ENCODE data around the gene SLC35F2. TPM values are rescaled to one million over a fixed set of nuclear protein-coding genes. Genes with fewer than 3 reads are reported as not detected.

Gene SLC35F2
- total and polyA plus RNA-seq, 2 of the 13 experiments (the other 11 are each of a cell fraction or from before 2014, with no cell fraction given) = 5.8 to 20.3 TPM

GRCh38 chr11:107858217-107859070 is at the start of gene SLC35F2 (continued):
- peak; percentile 59; the same call in 1 of the 2 replicates for TF ChIP-seq IRF9 (CRISPR knock-in tag; IDR thresholded peaks at IDR 0.05; ENCODE audit: borderline replicate concordance)
- TF ChIP-seq ZSCAN5A (CRISPR knock-in tag; IDR thresholded peaks at IDR 0.05; ENCODE audit: borderline replicate concordance) = 0 out of 2 replicates have a peak, but pooled peaks have one; percentile 68
- TF ChIP-seq ZBTB21 (CRISPR knock-in tag; IDR thresholded peaks at IDR 0.05) = no peak
- peak; percentile 37; the same call in 1 of the 2 replicates for TF ChIP-seq ZNF281 (CRISPR knock-in tag; IDR thresholded peaks at IDR 0.05; ENCODE audit: borderline replicate concordance)
- TF ChIP-seq ZNF564 (CRISPR knock-in tag; IDR thresholded peaks at IDR 0.05) = 0 out of 2 replicates have a peak, but pooled peaks have one; percentile 50
- peak; percentile 31; the same call in 1 of the 2 replicates for TF ChIP-seq ZNF350 (CRISPR knock-in tag; IDR thresholded peaks at IDR 0.05; ENCODE audit: borderline replicate concordance, low read depth)
- no peak for TF ChIP-seq MIER3 (CRISPR knock-in tag; IDR thresholded peaks at IDR 0.05; ENCODE audit: borderline replicate concordance)
- peak; percentile 80 for TF ChIP-seq RBFOX2 (IDR thresholded peaks at IDR 0.05; ENCODE audit: low read depth, low read length)
- TF ChIP-seq LBX2 (CRISPR knock-in tag; IDR thresholded peaks at IDR 0.05; ENCODE audit: borderline replicate concordance) = 0 out of 2 replicates have a peak, but pooled peaks have one; percentile 53
- peak; percentile 34; the same call in 1 of the 2 replicates for TF ChIP-seq BHLHE40 (IDR thresholded peaks at IDR 0.05; ENCODE audit: low read length)
- 0 out of 2 replicates have a peak, but pooled peaks have one; percentile 25 for TF ChIP-seq CTCF (CRISPR knock-in tag; IDR thresholded peaks at IDR 0.05)
- TF ChIP-seq ASH2L (IDR thresholded peaks at IDR 0.05; ENCODE audit: insufficient read length, low read depth, low read length) = peak; percentile 7
- TF ChIP-seq NFKB2 (CRISPR knock-in tag; IDR thresholded peaks at IDR 0.05; ENCODE audit: borderline replicate concordance) = peak; percentile 75; the same call in 1 of the 2 replicates
- peak; percentile 76; the same call in 1 of the 2 replicates for TF ChIP-seq KMT2A (CRISPR knock-in tag; IDR thresholded peaks at IDR 0.05)
- peak; percentile 44 for TF ChIP-seq PHF20 (CRISPR knock-in tag; IDR thresholded peaks at IDR 0.05)
- TF ChIP-seq IRX3 (CRISPR knock-in tag; IDR thresholded peaks at IDR 0.05; ENCODE audit: borderline replicate concordance, low read depth) = peak; percentile 68; the same call in 1 of the 2 replicates
- TF ChIP-seq KDM2A (CRISPR knock-in tag; IDR thresholded peaks at IDR 0.05; ENCODE audit: borderline replicate concordance, low read depth) = peak; percentile 85
- TF ChIP-seq HES4 (CRISPR knock-in tag; IDR thresholded peaks at IDR 0.05; ENCODE audit: borderline replicate concordance) = peak; percentile 71; the same call in 1 of the 2 replicates
- TF ChIP-seq ZNF446 (CRISPR knock-in tag; IDR thresholded peaks at IDR 0.05) = peak; percentile 80; the same call in 1 of the 2 replicates
- no peak for TF ChIP-seq PHB2 (IDR thresholded peaks at IDR 0.05; ENCODE audit: partially characterized antibody)

Data from HepG2 (cell line).